Omental fat pad (tissue), 4 donors: ENCODE data around the gene LENG8. TPM values are rescaled to one million over a fixed set of nuclear protein-coding genes. Genes with fewer than 3 reads are reported as not detected.
"Not testable (repeated sequence)": the region's sequence is repeated elsewhere in the genome, so short reads cannot be mapped to it uniquely, and the experiment has no call there.

Experiments used
- ATAC-seq: fragments of 150-250 bp; one replicate; pipeline ENCODE4 v1.9.1; 2016; ENCODE audit warnings: mild to moderate bottlenecking, moderate library complexity; ENCODE audit not compliant: low FRiP score
- DNase-seq: peaks from one replicate; pipeline ENCODE4 v3.0.0-alpha.2; 2019; ENCODE audit warnings: low spot score
- small RNA-seq: library from RNA; depleted of rRNA; stranded (forward); fragments of <200 nt; gene quantifications from one replicate; pipeline ENCODE3, GENCODE V24; 2016
- total RNA-seq, 4 donors: library from RNA; depleted of rRNA; stranded (reverse); fragments of >200 nt; gene quantifications; one replicate each; pipeline ENCODE4 v1.1.0, GENCODE V29; 2016
- TF ChIP-seq, protein P1 (sequence below), 3 donors: fragments of 450-650 bp; IDR thresholded peaks; one replicate each; pipeline ENCODE4 v1.5.1; 2016 to 2017; ENCODE audit warnings: antibody characterized with exemption in 3 of 3, mild to moderate bottlenecking in 3 of 3, moderate library complexity in 2 of 3

LENG8 gene
- total RNA-seq, 4 donors from 2014 or later = 79.5 to 160 (median 112) TPM

DNA sequence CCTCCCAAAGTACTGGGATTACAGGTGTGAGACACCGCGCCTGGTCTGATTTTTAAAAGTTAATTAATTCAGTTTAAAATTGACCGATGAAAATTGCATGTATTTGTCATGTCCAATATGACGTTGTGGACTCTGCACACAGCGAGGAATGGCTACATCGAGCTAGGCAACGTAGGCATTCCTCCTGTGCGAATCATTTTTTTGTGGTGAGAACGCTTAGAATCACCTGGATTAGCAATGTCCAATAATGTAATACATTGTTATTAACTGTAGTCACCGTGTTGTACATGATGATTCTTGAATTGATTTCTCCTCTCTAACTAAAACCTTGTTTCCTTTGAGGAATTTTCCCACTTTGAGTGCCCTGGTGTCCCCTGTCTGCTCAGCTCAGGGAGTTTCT lies 57.1 kb downstream of the LENG8 start:
- TF ChIP-seq, protein P1, sequence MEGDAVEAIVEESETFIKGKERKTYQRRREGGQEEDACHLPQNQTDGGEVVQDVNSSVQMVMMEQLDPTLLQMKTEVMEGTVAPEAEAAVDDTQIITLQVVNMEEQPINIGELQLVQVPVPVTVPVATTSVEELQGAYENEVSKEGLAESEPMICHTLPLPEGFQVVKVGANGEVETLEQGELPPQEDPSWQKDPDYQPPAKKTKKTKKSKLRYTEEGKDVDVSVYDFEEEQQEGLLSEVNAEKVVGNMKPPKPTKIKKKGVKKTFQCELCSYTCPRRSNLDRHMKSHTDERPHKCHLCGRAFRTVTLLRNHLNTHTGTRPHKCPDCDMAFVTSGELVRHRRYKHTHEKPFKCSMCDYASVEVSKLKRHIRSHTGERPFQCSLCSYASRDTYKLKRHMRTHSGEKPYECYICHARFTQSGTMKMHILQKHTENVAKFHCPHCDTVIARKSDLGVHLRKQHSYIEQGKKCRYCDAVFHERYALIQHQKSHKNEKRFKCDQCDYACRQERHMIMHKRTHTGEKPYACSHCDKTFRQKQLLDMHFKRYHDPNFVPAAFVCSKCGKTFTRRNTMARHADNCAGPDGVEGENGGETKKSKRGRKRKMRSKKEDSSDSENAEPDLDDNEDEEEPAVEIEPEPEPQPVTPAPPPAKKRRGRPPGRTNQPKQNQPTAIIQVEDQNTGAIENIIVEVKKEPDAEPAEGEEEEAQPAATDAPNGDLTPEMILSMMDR (IDR thresholded peaks at IDR 0.05) = no peak

DNA sequence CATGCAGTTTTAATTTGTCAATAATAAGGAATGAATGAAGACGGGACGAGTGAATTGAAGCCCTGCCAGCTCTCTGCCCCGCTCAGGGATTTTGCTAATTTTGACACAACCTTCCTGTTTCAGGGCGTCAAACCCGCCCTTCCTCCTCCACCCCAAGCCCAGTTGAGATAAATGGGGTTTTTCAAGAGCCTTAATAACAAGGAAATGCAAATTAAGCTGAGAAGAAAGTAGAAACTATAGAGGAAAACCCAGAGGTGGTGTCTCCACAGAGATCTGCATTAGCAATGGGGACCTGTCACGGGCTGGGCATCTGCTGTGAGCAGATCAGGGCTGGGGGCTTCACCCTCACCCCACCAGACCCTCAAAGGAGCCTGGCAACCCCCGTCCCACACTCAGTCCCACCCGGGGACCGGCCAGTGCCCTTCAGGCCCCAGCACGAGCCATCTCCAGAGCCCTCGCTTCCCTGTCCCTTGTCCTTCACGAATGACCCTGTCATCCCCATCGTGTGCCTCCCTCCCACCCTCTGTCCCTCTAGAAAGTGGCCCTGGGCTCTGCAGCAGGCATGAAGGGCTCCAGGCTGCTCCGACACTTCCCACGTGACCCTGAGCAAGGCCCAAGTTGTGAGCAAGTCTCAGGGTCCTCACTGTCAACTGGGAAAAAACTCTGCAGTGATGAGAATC lies 58.2 kb downstream of the LENG8 start:
- not testable (repeated sequence) for ATAC-seq

More for the DNA sequence above, 57.1 kb downstream of the LENG8 start:
- DNase-seq (no peak), ATAC-seq (no peak)

DNA sequence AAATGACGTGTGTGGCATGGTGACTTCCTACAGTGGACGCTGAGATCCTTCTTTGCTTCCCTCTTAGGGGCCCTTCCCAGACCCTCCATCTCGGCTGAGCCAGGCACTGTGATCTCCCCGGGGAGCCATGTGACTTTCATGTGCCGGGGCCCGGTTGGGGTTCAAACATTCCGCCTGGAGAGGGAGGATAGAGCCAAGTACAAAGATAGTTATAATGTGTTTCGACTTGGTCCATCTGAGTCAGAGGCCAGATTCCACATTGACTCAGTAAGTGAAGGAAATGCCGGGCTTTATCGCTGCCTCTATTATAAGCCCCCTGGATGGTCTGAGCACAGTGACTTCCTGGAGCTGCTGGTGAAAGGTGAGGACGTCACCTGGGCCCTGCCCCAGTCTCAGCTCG lies 58.8 kb downstream of the LENG8 start:
- TF ChIP-seq, protein P1 (IDR thresholded peaks at IDR 0.05) = no peak
- ATAC-seq (no peak), DNase-seq (no peak)

More for the DNA sequence above, 58.2 kb downstream of the LENG8 start:
- not testable (repeated sequence) for DNase-seq

DNA sequence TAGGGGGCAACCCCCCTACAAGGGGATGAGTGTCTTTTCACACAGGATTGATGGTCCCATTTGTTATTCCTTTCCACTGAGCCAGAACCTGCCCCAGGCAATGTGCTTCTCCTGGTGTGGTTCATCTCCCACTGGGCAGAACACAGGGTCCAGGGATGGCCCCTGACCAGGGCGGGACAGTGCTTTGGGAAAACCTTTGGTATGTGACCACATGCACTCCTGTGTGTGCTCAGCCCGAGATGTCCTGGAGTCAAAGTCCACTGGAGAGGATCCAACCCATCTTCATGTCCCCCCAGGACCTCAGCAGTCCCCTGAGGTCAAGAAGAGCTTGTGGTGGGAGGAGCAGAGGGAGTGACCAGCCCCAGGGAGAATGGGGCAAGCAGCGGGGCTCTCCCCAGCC lies 59.5 kb downstream of the LENG8 start:
- DNase-seq, ATAC-seq: not testable (repeated sequence)

DNA sequence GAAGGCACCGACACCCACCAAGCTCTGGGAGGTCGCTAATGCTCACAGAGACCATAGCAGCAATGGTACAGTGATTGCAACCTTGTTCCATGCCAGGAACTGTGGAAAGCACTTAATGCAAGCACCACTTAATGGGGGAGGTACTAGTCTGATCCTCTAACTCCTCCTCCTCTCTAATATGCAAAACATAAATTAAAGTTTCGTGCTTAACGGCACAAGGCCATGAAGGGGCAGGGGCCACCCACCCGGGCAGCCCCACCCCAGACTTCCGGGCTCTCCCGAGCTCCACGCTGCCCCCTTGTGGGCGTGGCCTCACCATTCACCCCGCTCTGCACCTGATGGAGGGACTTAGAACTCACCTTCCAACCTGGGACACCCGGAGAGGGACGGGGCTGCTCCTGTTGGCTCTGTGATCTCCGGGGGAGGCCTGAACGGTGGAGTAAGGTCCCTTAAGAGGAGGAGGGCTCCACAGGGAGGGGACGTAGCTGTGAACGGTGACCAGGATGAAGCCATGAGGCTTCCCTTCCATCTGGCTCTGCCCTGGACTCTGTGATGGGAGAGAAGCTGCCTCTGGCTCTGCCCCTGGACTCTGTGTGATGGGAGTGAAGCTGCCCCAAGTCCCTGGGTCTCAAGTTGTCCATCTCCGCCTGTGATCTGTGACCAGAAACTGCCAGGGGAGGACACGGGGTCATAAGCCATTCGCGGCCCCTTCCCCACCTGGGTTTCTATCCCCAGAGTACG lies 60.4 kb downstream of the LENG8 start:
- not testable (repeated sequence) for ATAC-seq, DNase-seq

Small RNAs within 50 kb of the gene (small RNA-seq; reads per million reads assigned to genes)
- not detected for gene AC245884.3

Other genes starting within 250 kb of the LENG8 start
- gene RPS9, start 248.3 kb upstream of the LENG8 start, total RNA-seq = 1,000 to 10,000 TPM; 1,567 to 2,105 (median 1,838) TPM
- gene LILRB3, start 226.2 kb upstream of the LENG8 start, total RNA-seq = 100 to 1,000 TPM in 1 of 4 donors, 10 to 100 TPM in 3; 11.7 to 135 (median 71.5) TPM
- gene LILRA6, start 206.4 kb upstream of the LENG8 start, total RNA-seq = 10 to 100 TPM in 1 of 4 donors, 1 to 10 TPM in 3; 2.1 to 13.6 (median 7.3) TPM
- gene LILRB5, start 191.9 kb upstream of the LENG8 start, total RNA-seq = 10 to 100 TPM; 24.0 to 75.5 (median 39.4) TPM
- 10 to 100 TPM in 2 of 4 donors, 1 to 10 TPM in 2; 3.5 to 15.4 (median 10.1) TPM for gene LILRB2, start 168.1 kb upstream of the LENG8 start, total RNA-seq
- 10 to 100 TPM in 1 of 4 donors, 1 to 10 TPM in 3; 3.7 to 13.2 (median 7.8) TPM for gene LILRA5, start 136.0 kb upstream of the LENG8 start, total RNA-seq
- gene LILRA4, start 110.0 kb upstream of the LENG8 start, total RNA-seq = under 1 TPM in 1 of 4 donors, not detected in 3; 0.56 TPM
- gene LAIR1, start 84.3 kb upstream of the LENG8 start, total RNA-seq = 10 to 100 TPM; 24.3 to 82.5 (median 37.0) TPM
- gene TTYH1, start 33.7 kb upstream of the LENG8 start, total RNA-seq = under 1 TPM in 2 of 4 donors, not detected in 2; 0.28 to 0.84 TPM
- gene LENG9, start 14.6 kb downstream of the LENG8 start, total RNA-seq = 1 to 10 TPM; 6.6 to 9.1 (median 7.8) TPM
- gene CDC42EP5, start 24.1 kb downstream of the LENG8 start, total RNA-seq = 10 to 100 TPM; 12.1 to 24.1 (median 17.4) TPM
- gene LAIR2, start 53.6 kb downstream of the LENG8 start, total RNA-seq = not detected
- 1 to 10 TPM; 1.9 to 9.5 (median 6.9) TPM for gene LILRA2, start 124.6 kb downstream of the LENG8 start, total RNA-seq
- gene LILRA1, start 144.4 kb downstream of the LENG8 start, total RNA-seq = 1 to 10 TPM in 3 of 4 donors, under 1 TPM in 1; 0.65 to 7.1 (median 2.5) TPM
- 10 to 100 TPM in 1 of 4 donors, 1 to 10 TPM in 3; 1.4 to 17.3 (median 6.1) TPM for gene LILRB1, start 181.3 kb downstream of the LENG8 start, total RNA-seq
- 10 to 100 TPM in 2 of 4 donors, 1 to 10 TPM in 2; 7.8 to 36.7 (median 10.4) TPM for gene LILRB4, start 213.8 kb downstream of the LENG8 start, total RNA-seq